HEK293 (cell line): ENCODE measurements around the gene CMKLR1.

Source experiments
- CTCF ChIA-PET: fragments of 350-600 bp; formaldehyde crosslinking; extraction: SDS; loops from one replicate; lab custom pipeline; 2021; ENCODE audit warnings: antibody characterized with exemption; lab: Yijun Ruan, JAX
- POLR2A ChIA-PET: fragments of 300-600 bp; formaldehyde crosslinking; extraction: SDS; loops from one replicate; lab custom pipeline; 2020; ENCODE audit warnings: antibody characterized with exemption, inconsistent platforms; lab: Yijun Ruan, JAX
- H3K27ac ChIP-seq: fragments of 200-500 bp; sonication (Bioruptor generic); 2 replicates; pipeline ENCODE4 v1.5.1; 2014; ENCODE audit warnings: low read depth, low read length, control low read depth, inconsistent platforms; ENCODE audit errors: extremely low read depth
- H3K36me3 ChIP-seq, 2 experiments: fragments of 200-500 bp in 1 of 2; sonication (Bioruptor generic) in 1 of 2; 1 replicate in 1 of 2; 2 replicates in 1 of 2; pipeline ENCODE4 v1.5.1; 2014 to 2017; ENCODE audit warnings: inconsistent platforms in 2 of 2, low read length in 2 of 2; ENCODE audit not compliant: control insufficient read depth in 2 of 2, insufficient read depth in 1 of 2
- H3K4me1 ChIP-seq: fragments of 200-500 bp; sonication (Bioruptor generic); 2 replicates; pipeline ENCODE4 v1.5.1; 2014; ENCODE audit warnings: mild to moderate bottlenecking, low read length, inconsistent platforms; ENCODE audit not compliant: control insufficient read depth, insufficient read depth
- H3K4me3 ChIP-seq: 2 replicates; pipeline ENCODE4 v1.5.1; 2011; ENCODE audit warnings: low read depth, mild to moderate bottlenecking, control low read depth, low read length, moderate library complexity
- H3K9me3 ChIP-seq: fragments of 200-500 bp; sonication (Bioruptor generic); 2 replicates; pipeline ENCODE4 v1.5.1; 2014; ENCODE audit warnings: low read depth, low read length, inconsistent platforms; ENCODE audit not compliant: control insufficient read depth, insufficient read depth
- EGR2 ChIP-seq: fragments of 450-650 bp; formaldehyde crosslinking; IDR thresholded peaks from 2 replicates; pipeline ENCODE4 v1.5.1; 2016; ENCODE audit warnings: low read depth, missing biosample characterization, missing genetic modification characterization
- GFI1B ChIP-seq: fragments of 450-650 bp; formaldehyde crosslinking; IDR thresholded peaks from 2 replicates; pipeline ENCODE4 v1.5.1; 2016; ENCODE audit warnings: missing biosample characterization, missing genetic modification characterization
- PRDM2 ChIP-seq: fragments of 450-650 bp; formaldehyde crosslinking; IDR thresholded peaks from 2 replicates; pipeline ENCODE4 v1.5.1; 2016; ENCODE audit warnings: missing biosample characterization, missing genetic modification characterization, borderline replicate concordance
- SP3 ChIP-seq: fragments of 450-650 bp; formaldehyde crosslinking; IDR thresholded peaks from 2 replicates; pipeline ENCODE4 v1.5.1; 2016; ENCODE audit warnings: missing biosample characterization, missing genetic modification characterization
- SP7 ChIP-seq: fragments of 450-650 bp; formaldehyde crosslinking; IDR thresholded peaks from 2 replicates; pipeline ENCODE4 v1.5.1; 2016; ENCODE audit warnings: missing biosample characterization, missing genetic modification characterization
- ZBTB1 ChIP-seq: fragments of 450-650 bp; formaldehyde crosslinking; IDR thresholded peaks from 2 replicates; pipeline ENCODE4 v1.5.1; 2016; ENCODE audit warnings: missing biosample characterization, missing genetic modification characterization
- ZBTB6 ChIP-seq: fragments of 450-650 bp; formaldehyde crosslinking; IDR thresholded peaks from 2 replicates; pipeline ENCODE4 v1.5.1; 2017; ENCODE audit warnings: missing biosample characterization, missing genetic modification characterization
- ZFHX2 ChIP-seq: fragments of 450-650 bp; formaldehyde crosslinking; conservative IDR thresholded peaks from 2 replicates; pipeline ENCODE4 v1.5.1; 2016; ENCODE audit warnings: missing biosample characterization, missing genetic modification characterization
- ZIC2 ChIP-seq: fragments of 450-650 bp; formaldehyde crosslinking; IDR thresholded peaks from 2 replicates; pipeline ENCODE4 v1.5.1; 2016; ENCODE audit warnings: missing biosample characterization, missing genetic modification characterization
- ZNF155 ChIP-seq: fragments of 450-650 bp; formaldehyde crosslinking; IDR thresholded peaks from 2 replicates; pipeline ENCODE4 v1.5.1; 2016; ENCODE audit warnings: missing biosample characterization, missing genetic modification characterization
- ZNF354C ChIP-seq: fragments of 450-650 bp; formaldehyde crosslinking; IDR thresholded peaks from 2 replicates; pipeline ENCODE4 v1.5.1; 2016; ENCODE audit warnings: missing biosample characterization, missing genetic modification characterization, low read depth, borderline replicate concordance
- ZNF561 ChIP-seq: fragments of 450-650 bp; IDR thresholded peaks from 2 replicates; pipeline ENCODE4 v1.5.1; 2018; ENCODE audit warnings: missing biosample characterization, missing genetic modification characterization, borderline replicate concordance
- ZNF623 ChIP-seq: fragments of 450-650 bp; formaldehyde crosslinking; IDR thresholded peaks from 2 replicates; pipeline ENCODE4 v1.5.1; 2016; ENCODE audit warnings: missing biosample characterization, missing genetic modification characterization
- ZNF664 ChIP-seq: fragments of 450-650 bp; formaldehyde crosslinking; IDR thresholded peaks from 2 replicates; pipeline ENCODE4 v1.5.1; 2016; ENCODE audit warnings: missing biosample characterization, missing genetic modification characterization
- ZSCAN16 ChIP-seq: fragments of 450-650 bp; formaldehyde crosslinking; IDR thresholded peaks from 2 replicates; pipeline ENCODE4 v1.5.1; 2016; ENCODE audit warnings: missing biosample characterization, missing genetic modification characterization
- TF ChIP-seq, protein P1 (sequence below): fragments of 450-650 bp; IDR thresholded peaks from 2 replicates; pipeline ENCODE4 v1.5.1; 2018; ENCODE audit warnings: missing biosample characterization, mild to moderate bottlenecking, missing genetic modification characterization
- TF ChIP-seq, protein P2 (sequence below): fragments of 450-650 bp; formaldehyde crosslinking; IDR thresholded peaks from 2 replicates; pipeline ENCODE4 v1.5.1; 2017; ENCODE audit warnings: missing biosample characterization, missing genetic modification characterization

Gene CMKLR1

GRCh38 chr12:108357834-108358579, 18.9 kb upstream of the CMKLR1 start:
- Histone ChIP-seq H3K9me3 (no peaks in the 10 kb centered on the region), H3K4me1 (no peaks in the 10 kb centered on the region), H3K4me3 (no peak overlapping the region), H3K36me3 (no peaks in the 10 kb centered on the region), H3K27ac (no peak overlapping the region)
- POLR2A ChIA-PET: no interaction called here
- TF ChIP-seq ZBTB6 (tag by site-specific recombination) (no peak), GFI1B (no peak), ZNF155 (no peak), ZNF354C (tag by site-specific recombination) (no peak), SP3 (tag by site-specific recombination) (no peak), ZNF623 (tag by site-specific recombination) (no peak)
- TF ChIP-seq, protein P1, sequence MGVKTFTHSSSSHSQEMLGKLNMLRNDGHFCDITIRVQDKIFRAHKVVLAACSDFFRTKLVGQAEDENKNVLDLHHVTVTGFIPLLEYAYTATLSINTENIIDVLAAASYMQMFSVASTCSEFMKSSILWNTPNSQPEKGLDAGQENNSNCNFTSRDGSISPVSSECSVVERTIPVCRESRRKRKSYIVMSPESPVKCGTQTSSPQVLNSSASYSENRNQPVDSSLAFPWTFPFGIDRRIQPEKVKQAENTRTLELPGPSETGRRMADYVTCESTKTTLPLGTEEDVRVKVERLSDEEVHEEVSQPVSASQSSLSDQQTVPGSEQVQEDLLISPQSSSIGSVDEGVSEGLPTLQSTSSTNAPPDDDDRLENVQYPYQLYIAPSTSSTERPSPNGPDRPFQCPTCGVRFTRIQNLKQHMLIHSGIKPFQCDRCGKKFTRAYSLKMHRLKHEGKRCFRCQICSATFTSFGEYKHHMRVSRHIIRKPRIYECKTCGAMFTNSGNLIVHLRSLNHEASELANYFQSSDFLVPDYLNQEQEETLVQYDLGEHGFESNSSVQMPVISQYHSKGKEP: no peak
- CTCF ChIA-PET: no interaction called here

DNA sequence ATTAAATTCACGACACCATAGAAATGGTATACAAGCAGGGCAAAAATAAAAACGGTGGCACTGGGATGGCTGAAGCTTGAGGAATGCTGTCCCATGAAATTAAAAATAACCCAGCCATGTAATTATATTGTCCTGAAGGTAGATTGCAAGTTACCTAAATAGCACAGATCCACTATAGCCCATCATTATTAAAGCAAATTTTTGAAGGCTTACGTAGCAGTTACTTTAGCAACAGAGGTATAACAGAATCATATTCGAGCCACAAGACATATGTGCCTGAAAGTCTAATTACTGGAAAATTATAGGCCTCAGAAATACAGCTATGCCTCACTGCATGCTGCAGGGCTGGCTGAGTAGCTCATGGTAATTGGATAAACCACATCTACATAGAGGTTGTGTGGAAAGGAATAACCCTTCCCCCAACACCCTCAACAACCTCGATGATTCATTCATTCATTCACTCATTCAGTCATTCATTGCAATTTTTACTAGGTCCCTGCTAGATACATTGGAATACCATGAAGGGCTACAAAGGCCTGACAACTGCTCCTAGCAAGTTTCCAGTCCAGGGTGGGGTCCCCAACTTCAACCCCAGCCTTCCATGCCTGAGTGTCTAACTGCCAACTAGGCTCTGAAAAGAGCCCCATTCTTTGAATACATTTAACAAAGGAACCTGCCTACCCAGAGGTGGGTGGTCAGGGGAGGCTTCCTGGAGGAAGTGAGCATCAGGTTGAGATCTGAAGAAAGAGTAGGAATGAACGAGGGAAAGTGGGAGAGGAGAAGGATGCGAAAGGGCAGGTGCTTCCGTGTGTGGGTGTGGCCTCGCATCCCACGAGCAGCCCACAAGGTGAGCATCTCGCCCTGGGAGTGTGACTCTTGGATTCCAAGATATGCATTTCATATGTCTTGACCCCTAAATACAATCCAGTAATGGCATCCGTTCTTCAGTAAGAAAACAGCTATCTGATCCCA, 18.0 kb upstream of the CMKLR1 start:
- TF ChIP-seq ZFHX2 (tag by site-specific recombination) (peak; percentile 55), ZIC2 (no peak), EGR2 (tag by site-specific recombination) (peak; percentile 84), ZNF561 (tag by site-specific recombination) (no peak), ZBTB1 (tag by site-specific recombination) (no peak), ZNF664 (tag by site-specific recombination) (no peak), SP7 (tag by site-specific recombination) (peak; percentile 83), PRDM2 (no peak), ZSCAN16 (tag by site-specific recombination) (no peak)
- TF ChIP-seq, protein P2, sequence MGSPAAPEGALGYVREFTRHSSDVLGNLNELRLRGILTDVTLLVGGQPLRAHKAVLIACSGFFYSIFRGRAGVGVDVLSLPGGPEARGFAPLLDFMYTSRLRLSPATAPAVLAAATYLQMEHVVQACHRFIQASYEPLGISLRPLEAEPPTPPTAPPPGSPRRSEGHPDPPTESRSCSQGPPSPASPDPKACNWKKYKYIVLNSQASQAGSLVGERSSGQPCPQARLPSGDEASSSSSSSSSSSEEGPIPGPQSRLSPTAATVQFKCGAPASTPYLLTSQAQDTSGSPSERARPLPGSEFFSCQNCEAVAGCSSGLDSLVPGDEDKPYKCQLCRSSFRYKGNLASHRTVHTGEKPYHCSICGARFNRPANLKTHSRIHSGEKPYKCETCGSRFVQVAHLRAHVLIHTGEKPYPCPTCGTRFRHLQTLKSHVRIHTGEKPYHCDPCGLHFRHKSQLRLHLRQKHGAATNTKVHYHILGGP (tag by site-specific recombination): no peak
- H3K9me3 ChIP-seq: no peaks in the 10 kb centered on the region
- H3K27ac ChIP-seq: no peak overlapping the region
- CTCF ChIA-PET: no interaction called here
- no peak overlapping the region for H3K4me3 ChIP-seq
- H3K4me1 ChIP-seq: no peaks in the 10 kb centered on the region
- POLR2A ChIA-PET: no interaction called here
- no peaks in the 10 kb centered on the region for H3K36me3 ChIP-seq
